Breast epithelium (tissue), 4 donors: ENCODE measurements around the gene PAQR4. TPM values are rescaled to one million over a fixed set of nuclear protein-coding genes. Genes with fewer than 3 reads are reported as not detected.

Experiments used
- DNase-seq, 2 donors: peaks; one replicate each; pipeline ENCODE4 v3.0.0-alpha.2; 2019; ENCODE audit warnings: low spot score in 2 of 2
- H3K27ac ChIP-seq, 2 donors: fragments of 200-600 bp; sonication (generic) in 1 of 2; one replicate each; pipeline ENCODE4 v1.5.1; 2016 to 2019; ENCODE audit warnings: mild to moderate bottlenecking in 1 of 2
- H3K27me3 ChIP-seq, 2 donors: fragments of 200-600 bp; sonication (generic) in 1 of 2; one replicate each; pipeline versions ENCODE4 v1.5.1 to v1.6.0; 2017 to 2019; ENCODE audit warnings: control low read depth in 1 of 2, mild to moderate bottlenecking in 1 of 2
- H3K36me3 ChIP-seq: fragments of 200-600 bp; one replicate; pipeline ENCODE4 v1.5.1; 2019
- H3K4me1 ChIP-seq, 2 donors: fragments of 200-600 bp; sonication (generic); one replicate each; pipeline ENCODE4 v1.5.1; 2016 to 2019; ENCODE audit warnings: control low read depth in 1 of 2
- H3K4me3 ChIP-seq, 3 donors: fragments of 200-600 bp; sonication (generic); 1 replicate in 2 of 3; 2 replicates in 1 of 3; pipeline ENCODE4 v1.5.1; 2016 to 2019; ENCODE audit warnings: mild to moderate bottlenecking in 3 of 3, moderate library complexity in 2 of 3
- H3K9me3 ChIP-seq, 2 donors: fragments of 200-600 bp; sonication (generic) in 1 of 2; one replicate each; pipeline ENCODE4 v1.5.1; 2016 to 2019; ENCODE audit warnings: control low read depth in 1 of 2
- POLR2A ChIP-seq: fragments of 450-650 bp; IDR thresholded peaks from one replicate; pipeline ENCODE4 v1.6.1; 2016; ENCODE audit warnings: antibody characterized with exemption, mild to moderate bottlenecking, moderate library complexity
- POLR2AphosphoS5 ChIP-seq, 3 donors: sonication (generic); formaldehyde crosslinking; IDR thresholded peaks; one replicate each; pipeline ENCODE4 v1.6.1; 2017; ENCODE audit warnings: antibody characterized with exemption in 3 of 3
- intact Hi-C: fragments of 100-400 bp; cut with DNase I; formaldehyde crosslinking; loops from one replicate; pipeline ENCODE4 v1.15.1; 2023; ENCODE audit warnings: low total_unique reads
- total RNA-seq, 3 donors: library from RNA; depleted of rRNA; stranded (reverse); fragments of >200 nt; gene quantifications; one replicate each; pipeline ENCODE4 v1.1.0, GENCODE V29; 2016
- TF ChIP-seq, protein P1 (sequence below), 3 donors: fragments of 450-650 bp; IDR thresholded peaks; one replicate each; pipeline ENCODE4 v1.5.1; 2016 to 2017; ENCODE audit warnings: antibody characterized with exemption in 3 of 3, mild to moderate bottlenecking in 3 of 3, moderate library complexity in 3 of 3

Gene PAQR4
- total RNA-seq, 3 donors from 2014 or later: 2.0 to 4.0 (median 3.7) TPM

DNA sequence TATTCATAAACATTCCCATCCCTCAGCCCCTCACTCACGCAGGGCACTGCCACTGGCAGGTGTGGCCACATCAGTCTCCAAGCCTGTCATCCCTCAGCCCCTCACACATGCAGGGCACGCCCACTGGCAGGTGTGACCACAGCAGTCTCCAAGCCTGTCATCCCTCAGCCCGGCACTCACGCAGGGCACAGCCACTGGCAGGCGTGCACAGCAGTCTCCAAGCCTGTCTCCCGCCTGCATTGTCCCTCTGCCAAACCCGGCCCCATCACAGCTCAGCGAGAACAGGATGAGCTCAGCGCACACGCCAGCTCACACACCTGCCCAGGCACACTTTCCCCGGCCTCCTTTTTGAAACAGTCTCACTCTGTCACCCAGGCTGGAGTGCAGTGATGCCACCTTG, 16.5 kb upstream of the PAQR4 start:
- H3K36me3 ChIP-seq: no peaks in the 10 kb centered on the region
- intact Hi-C loops: no loop called here
- H3K27ac ChIP-seq: no peak overlapping the region
- no peaks in the 10 kb centered on the region for H3K9me3 ChIP-seq
- no peak for DNase-seq
- H3K27me3 ChIP-seq: peaks cover 0 to 32% of the 10 kb centered on the region in 2 donors
- no peak for TF ChIP-seq POLR2A
- TF ChIP-seq, protein P1, sequence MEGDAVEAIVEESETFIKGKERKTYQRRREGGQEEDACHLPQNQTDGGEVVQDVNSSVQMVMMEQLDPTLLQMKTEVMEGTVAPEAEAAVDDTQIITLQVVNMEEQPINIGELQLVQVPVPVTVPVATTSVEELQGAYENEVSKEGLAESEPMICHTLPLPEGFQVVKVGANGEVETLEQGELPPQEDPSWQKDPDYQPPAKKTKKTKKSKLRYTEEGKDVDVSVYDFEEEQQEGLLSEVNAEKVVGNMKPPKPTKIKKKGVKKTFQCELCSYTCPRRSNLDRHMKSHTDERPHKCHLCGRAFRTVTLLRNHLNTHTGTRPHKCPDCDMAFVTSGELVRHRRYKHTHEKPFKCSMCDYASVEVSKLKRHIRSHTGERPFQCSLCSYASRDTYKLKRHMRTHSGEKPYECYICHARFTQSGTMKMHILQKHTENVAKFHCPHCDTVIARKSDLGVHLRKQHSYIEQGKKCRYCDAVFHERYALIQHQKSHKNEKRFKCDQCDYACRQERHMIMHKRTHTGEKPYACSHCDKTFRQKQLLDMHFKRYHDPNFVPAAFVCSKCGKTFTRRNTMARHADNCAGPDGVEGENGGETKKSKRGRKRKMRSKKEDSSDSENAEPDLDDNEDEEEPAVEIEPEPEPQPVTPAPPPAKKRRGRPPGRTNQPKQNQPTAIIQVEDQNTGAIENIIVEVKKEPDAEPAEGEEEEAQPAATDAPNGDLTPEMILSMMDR (IDR thresholded peaks at IDR 0.05): no peak
- TF ChIP-seq POLR2AphosphoS5 (IDR thresholded peaks at IDR 0.05): no peak
- H3K4me1 ChIP-seq: no peaks in the 10 kb centered on the region
- no peak overlapping the region for H3K4me3 ChIP-seq

DNA sequence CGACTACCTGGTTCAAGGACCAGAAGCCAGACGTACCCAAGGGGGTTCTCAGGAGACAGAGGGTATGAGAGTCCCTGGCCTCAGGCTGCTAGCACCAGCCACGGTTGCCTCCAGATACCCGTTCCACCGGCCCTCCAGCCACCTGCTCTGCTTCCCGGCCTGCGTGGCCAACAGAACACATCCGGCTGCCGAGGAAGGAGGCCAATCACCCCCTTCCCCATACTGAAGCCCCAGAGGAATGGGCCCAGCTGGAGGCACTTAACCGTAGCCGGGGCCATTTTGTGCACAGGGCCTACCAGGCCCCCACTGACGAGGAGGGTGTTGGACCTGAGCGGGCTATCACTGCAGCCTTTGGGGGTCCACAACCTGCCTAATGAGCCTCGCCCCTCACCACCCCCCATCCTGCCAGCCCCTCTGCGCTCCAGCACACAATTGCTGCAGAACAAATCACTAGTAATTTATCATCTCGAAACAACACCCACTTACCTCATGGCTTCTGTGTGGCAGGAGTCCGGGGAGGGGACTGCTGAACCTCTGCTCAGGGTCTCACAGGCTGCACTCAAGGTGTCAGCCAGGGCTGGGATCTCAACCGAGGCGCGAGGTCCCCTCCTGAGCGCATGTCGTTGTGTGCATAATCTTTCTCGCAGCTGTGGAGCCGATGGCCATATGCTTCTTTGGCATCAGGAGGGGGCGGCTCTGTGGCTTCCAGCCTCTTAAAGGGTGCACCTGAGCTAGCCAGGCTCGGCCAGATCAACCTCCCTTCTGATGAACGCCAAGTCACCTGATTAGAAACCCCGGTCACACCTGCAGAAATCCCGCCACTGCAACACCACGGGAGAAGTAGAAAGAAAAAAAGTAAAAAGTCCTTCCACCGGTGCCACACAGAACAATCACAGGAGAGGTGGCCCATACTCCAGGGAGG, 15.2 kb upstream of the PAQR4 start:
- no peak for TF ChIP-seq POLR2A
- TF ChIP-seq, protein P1 (IDR thresholded peaks at IDR 0.05): no peak
- TF ChIP-seq POLR2AphosphoS5 (IDR thresholded peaks at IDR 0.05): no peak
- Histone ChIP-seq H3K4me1 (no peaks in the 10 kb centered on the region), H3K27ac (no peak overlapping the region), H3K27me3 (peaks cover 0 to 32% of the 10 kb centered on the region in 2 donors), H3K9me3 (no peaks in the 10 kb centered on the region), H3K36me3 (no peaks in the 10 kb centered on the region), H3K4me3 (no peak overlapping the region)
- DNase-seq: no peak
- intact Hi-C loops: no loop called here

DNA sequence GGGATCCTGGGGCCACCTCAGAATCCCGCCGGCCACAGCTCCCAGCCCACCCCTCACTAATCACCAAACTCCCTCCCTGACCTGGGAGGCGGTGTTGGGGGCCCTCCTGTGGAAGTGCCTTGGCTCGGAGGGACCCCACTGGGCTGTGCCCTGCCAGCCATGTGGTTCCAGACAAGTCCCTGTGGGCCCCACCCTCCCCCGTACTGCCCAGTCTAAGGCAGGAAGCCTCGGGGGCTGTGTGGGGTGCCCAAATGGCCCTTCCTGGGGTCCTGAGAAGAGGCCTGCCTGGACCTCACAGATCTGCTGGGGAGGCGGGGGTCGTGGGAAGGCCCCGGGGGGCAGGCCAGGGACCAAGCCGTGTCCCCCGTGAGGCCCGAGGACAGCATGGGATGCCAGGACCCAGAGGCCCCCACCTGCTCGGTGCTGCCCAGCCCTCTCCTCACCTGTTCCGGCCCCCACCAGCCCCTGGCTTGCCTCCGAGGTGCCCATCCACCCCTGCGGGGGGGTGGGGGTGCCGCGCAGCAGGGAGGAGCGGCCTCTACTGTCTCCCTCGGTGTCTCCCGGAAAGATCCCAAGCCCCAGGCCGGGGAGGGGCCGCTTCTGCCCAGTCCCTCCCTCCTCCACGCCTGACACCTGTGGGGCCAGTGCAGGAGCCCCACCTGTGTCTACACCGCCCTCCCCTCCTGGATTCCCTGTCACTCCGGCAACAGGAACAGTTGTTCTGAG, 14.3 kb upstream of the PAQR4 start:
- Histone ChIP-seq H3K27ac (no peak overlapping the region), H3K4me3 (no peak overlapping the region), H3K9me3 (no peaks in the 10 kb centered on the region), H3K4me1 (no peaks in the 10 kb centered on the region), H3K36me3 (no peaks in the 10 kb centered on the region), H3K27me3 (peaks cover 0 to 36% of the 10 kb centered on the region in 2 donors)
- intact Hi-C loops: no loop called here
- no peak for TF ChIP-seq POLR2AphosphoS5 (IDR thresholded peaks at IDR 0.05)
- TF ChIP-seq, protein P1 (IDR thresholded peaks at IDR 0.05): no peak
- no peak for TF ChIP-seq POLR2A
- no peak for DNase-seq

DNA sequence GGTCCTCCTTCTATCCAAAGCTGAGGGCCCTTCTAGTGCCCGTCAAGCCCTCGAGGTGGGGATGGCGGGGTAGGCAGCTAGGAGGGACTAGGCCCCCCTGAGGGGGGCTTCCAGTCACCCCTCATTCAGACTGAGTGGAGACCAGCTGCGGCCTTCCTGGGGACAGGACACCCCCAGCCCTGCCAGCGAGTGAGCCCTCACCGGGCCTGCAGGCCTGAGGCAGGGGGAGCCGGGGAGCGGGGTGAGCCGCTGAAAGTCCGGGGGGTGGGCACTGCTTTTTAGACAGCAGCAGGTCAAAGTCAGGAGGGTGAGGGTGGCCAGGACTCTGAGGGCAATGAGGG, 13.7 kb upstream of the PAQR4 start:
- Histone ChIP-seq H3K9me3 (no peaks in the 10 kb centered on the region), H3K4me3 (no peak overlapping the region), H3K4me1 (no peaks in the 10 kb centered on the region), H3K36me3 (no peaks in the 10 kb centered on the region), H3K27ac (no peak overlapping the region), H3K27me3 (peaks cover 0 to 36% of the 10 kb centered on the region in 2 donors)
- TF ChIP-seq, protein P1 (IDR thresholded peaks at IDR 0.05): no peak
- TF ChIP-seq POLR2AphosphoS5 (IDR thresholded peaks at IDR 0.05) (no peak), POLR2A (no peak)
- no peak for DNase-seq
- intact Hi-C loops: no loop called here
